IMR-90 (cell line): Measurements from ENCODE around the gene N4BP2L1. TPM values are rescaled to one million over a fixed set of nuclear protein-coding genes. Genes with fewer than 3 reads are reported as not detected.

Source experiments
- ATAC-seq: fragments of 200-7000 bp; cut with Tn5 transposase; 2 replicates; pipeline ENCODE4 v1.9.1; 2020; ENCODE audit warnings: low read depth, mild to moderate bottlenecking, moderate library complexity
- BruUV-seq: library from RNA; stranded (reverse); fragments of 400-500 nt; replicated peaks from 2 replicates; lab custom pipeline; 2021; lab: Mats Ljungman, UMichigan
- CTCF ChIA-PET: fragments of 300-600 bp; formaldehyde crosslinking; extraction: SDS; loops from one replicate; lab custom pipeline; 2021; ENCODE audit warnings: antibody characterized with exemption; lab: Yijun Ruan, JAX
- POLR2A ChIA-PET: fragments of 300-600 bp; sonication (Branson Sonifier 250); formaldehyde crosslinking; loops from one replicate; lab custom pipeline; 2022; ENCODE audit warnings: antibody characterized with exemption; ENCODE audit not compliant: unreplicated experiment; lab: Charles Lee
- DNase-seq: peaks from one replicate; pipeline ENCODE4 v3.0.0; 2013
- H2AFZ ChIP-seq: replicated peaks from 2 replicates; pipeline ENCODE3; 2013; ENCODE audit warnings: low read length, mild to moderate bottlenecking; ENCODE audit not compliant: poor library complexity
- H2AK5ac ChIP-seq: 2 replicates; pipeline ENCODE4 v1.6.1; 2013; ENCODE audit warnings: low read depth, low read length, inconsistent platforms
- H2AK9ac ChIP-seq: replicated peaks from 2 replicates; pipeline ENCODE3; 2013; ENCODE audit warnings: mild to moderate bottlenecking, low read depth, low read length, moderate library complexity; ENCODE audit not compliant: poor library complexity
- H2BK120ac ChIP-seq: 2 replicates; pipeline ENCODE4 v1.6.1; 2013; ENCODE audit warnings: low read depth, low read length, inconsistent platforms
- H2BK15ac ChIP-seq: 3 replicates; pipeline ENCODE4 v1.6.1; 2013; ENCODE audit warnings: low read depth, low read length, inconsistent platforms
- H2BK20ac ChIP-seq: 2 replicates; pipeline ENCODE4 v1.6.1; 2013; ENCODE audit warnings: low read depth, mild to moderate bottlenecking, inconsistent platforms, low read length, moderate library complexity
- H2BK5ac ChIP-seq: 2 replicates; pipeline ENCODE4 v1.6.1; 2013; ENCODE audit warnings: mild to moderate bottlenecking, low read depth, low read length, inconsistent platforms; ENCODE audit not compliant: poor library complexity, severe bottlenecking
- H3K14ac ChIP-seq: replicated peaks from 2 replicates; pipeline ENCODE4 v1.6.1; 2013; ENCODE audit warnings: low read depth, low read length, inconsistent platforms
- H3K18ac ChIP-seq: 2 replicates; pipeline ENCODE4 v1.6.1; 2013; ENCODE audit warnings: low read depth, low read length, control low read depth
- H3K23ac ChIP-seq: 2 replicates; pipeline ENCODE4 v1.6.1; 2013; ENCODE audit warnings: low read depth, low read length, inconsistent platforms
- H3K27ac ChIP-seq: 2 replicates; pipeline ENCODE4 v1.5.1; 2013; ENCODE audit warnings: mild to moderate bottlenecking, control low read depth, low read length; ENCODE audit not compliant: insufficient read depth
- H3K27me3 ChIP-seq: 2 replicates; pipeline ENCODE4 v1.6.1; 2013; ENCODE audit warnings: low read length; ENCODE audit not compliant: control insufficient read depth, insufficient read depth
- H3K36me3 ChIP-seq: 2 replicates; pipeline ENCODE4 v1.6.1; 2013; ENCODE audit warnings: low read length, mixed read lengths; ENCODE audit not compliant: control insufficient read depth, insufficient read depth
- H3K4ac ChIP-seq: 2 replicates; pipeline ENCODE4 v1.6.1; 2013; ENCODE audit warnings: low read depth, low read length, inconsistent platforms
- H3K4me1 ChIP-seq: 2 replicates; pipeline ENCODE4 v1.6.1; 2013; ENCODE audit warnings: low read length, mixed read lengths; ENCODE audit not compliant: control insufficient read depth, insufficient read depth
- H3K4me2 ChIP-seq: 2 replicates; pipeline ENCODE4 v1.6.1; 2013; ENCODE audit warnings: low read depth, mild to moderate bottlenecking, control low read depth, low read length, moderate library complexity
- H3K4me3 ChIP-seq: 2 replicates; pipeline ENCODE4 v1.5.1; 2013; ENCODE audit warnings: low read depth, mild to moderate bottlenecking, control low read depth, low read length, moderate library complexity; ENCODE audit not compliant: insufficient read depth
- H3K56ac ChIP-seq: 2 replicates; pipeline ENCODE4 v1.6.1; 2013; ENCODE audit warnings: low read length, inconsistent platforms; ENCODE audit not compliant: insufficient read depth; ENCODE audit errors: extremely low read depth
- H3K79me1 ChIP-seq, 2 experiments: 2 replicates each; pipeline ENCODE4 v1.6.1; 2013; ENCODE audit warnings: low read length in 2 of 2, inconsistent platforms in 1 of 2, low read depth in 1 of 2
- H3K9ac ChIP-seq: 2 replicates; pipeline ENCODE4 v1.6.1; 2013; ENCODE audit warnings: low read depth, low read length, control low read depth
- H3K9me1 ChIP-seq: 2 replicates; pipeline ENCODE4 v1.6.1; 2013; ENCODE audit warnings: low read length, inconsistent platforms; ENCODE audit not compliant: insufficient read depth
- H3K9me3 ChIP-seq: 2 replicates; pipeline ENCODE4 v1.6.1; 2013; ENCODE audit warnings: low read length; ENCODE audit not compliant: control insufficient read depth, insufficient read depth
- H4K20me1 ChIP-seq: 2 replicates; pipeline ENCODE4 v1.6.1; 2013; ENCODE audit warnings: low read length, inconsistent platforms; ENCODE audit not compliant: insufficient read depth
- H4K5ac ChIP-seq: 2 replicates; pipeline ENCODE4 v1.6.1; 2013; ENCODE audit warnings: mild to moderate bottlenecking, low read depth, low read length, control low read depth
- H4K8ac ChIP-seq, 2 experiments: 2 replicates each; pipeline ENCODE4 v1.6.1; 2013; ENCODE audit warnings: low read depth in 2 of 2, low read length in 2 of 2, control low read depth in 1 of 2, inconsistent platforms in 1 of 2
- H4K91ac ChIP-seq: 2 replicates; pipeline ENCODE4 v1.6.1; 2013; ENCODE audit warnings: low read depth, low read length, inconsistent platforms; ENCODE audit not compliant: insufficient read depth
- BHLHE40 ChIP-seq: fragments of 150-350 bp; IDR thresholded peaks from 2 replicates; pipeline ENCODE4 v1.6.1; 2016; ENCODE audit warnings: mild to moderate bottlenecking, low read depth, low read length
- CEBPB ChIP-seq: IDR thresholded peaks from 2 replicates; pipeline ENCODE4 v1.6.1; 2012; ENCODE audit warnings: low read depth, low read length, improper control_type of control experiment
- CHD1 ChIP-seq: IDR thresholded peaks from 2 replicates; pipeline ENCODE4 v1.6.1; 2012; ENCODE audit warnings: low read depth, low read length, improper control_type of control experiment
- CTCF ChIP-seq: conservative IDR thresholded peaks from 2 replicates; pipeline ENCODE4 v1.5.1; 2012; ENCODE audit warnings: mild to moderate bottlenecking, low read depth, low read length, improper control_type of control experiment
- ELK1 ChIP-seq: fragments of 150-350 bp; IDR thresholded peaks from 2 replicates; pipeline ENCODE4 v1.6.1; 2016; ENCODE audit warnings: low read depth, mild to moderate bottlenecking, low read length, moderate library complexity, borderline replicate concordance
- FOS ChIP-seq: fragments of 150-350 bp; IDR thresholded peaks from 2 replicates; pipeline ENCODE4 v1.6.1; 2016; ENCODE audit warnings: low read depth, low read length
- MAFK ChIP-seq: IDR thresholded peaks from 2 replicates; pipeline ENCODE4 v1.6.1; 2012; ENCODE audit warnings: low read depth, low read length, improper control_type of control experiment
- MAZ ChIP-seq: IDR thresholded peaks from 2 replicates; pipeline ENCODE4 v1.6.1; 2012; ENCODE audit warnings: low read depth, mild to moderate bottlenecking, low read length, improper control_type of control experiment, moderate library complexity, borderline replicate concordance
- MXI1 ChIP-seq: IDR thresholded peaks from 2 replicates; pipeline ENCODE4 v1.6.1; 2012; ENCODE audit warnings: low read depth, mild to moderate bottlenecking, low read length, moderate library complexity, borderline replicate concordance
- NFE2L2 ChIP-seq: fragments of 150-350 bp; IDR thresholded peaks from 2 replicates; pipeline ENCODE4 v1.6.1; 2016; ENCODE audit warnings: low read depth, mild to moderate bottlenecking, low read length
- POLR2A ChIP-seq: IDR thresholded peaks from 2 replicates; pipeline ENCODE4 v1.6.1; 2012; ENCODE audit warnings: mild to moderate bottlenecking, low read depth, low read length
- RAD21 ChIP-seq: IDR thresholded peaks from 2 replicates; pipeline ENCODE4 v1.6.1; 2012; ENCODE audit warnings: low read length, improper control_type of control experiment
- RCOR1 ChIP-seq: IDR thresholded peaks from 2 replicates; pipeline ENCODE4 v1.6.1; 2012; ENCODE audit warnings: mild to moderate bottlenecking, low read length, improper control_type of control experiment; ENCODE audit not compliant: insufficient replicate concordance
- RFX5 ChIP-seq: IDR thresholded peaks from 2 replicates; pipeline ENCODE4 v1.8.0; 2012; ENCODE audit warnings: low read depth, mild to moderate bottlenecking, low read length, moderate library complexity
- SMC3 ChIP-seq: fragments of 150-350 bp; IDR thresholded peaks from 2 replicates; pipeline ENCODE4 v1.6.1; 2016; ENCODE audit warnings: low read depth, mild to moderate bottlenecking, antibody characterized with exemption, low read length, moderate library complexity
- USF2 ChIP-seq: fragments of 150-350 bp; IDR thresholded peaks from 2 replicates; pipeline ENCODE4 v1.6.1; 2017; ENCODE audit warnings: mild to moderate bottlenecking, antibody characterized with exemption, low read length, low read depth
- WGBS, 2 experiments: methylation state at CpG; one replicate each; pipeline versions ENCODE4 v1.1.5 to v1.1.7; 2013; ENCODE audit warnings: missing lambda C conversion rate in 2 of 2; ENCODE audit not compliant: insufficient read length in 1 of 2; ENCODE audit errors: extremely low coverage in 2 of 2; 5-methylcytosine and 5-hydroxymethylcytosine counted together
- dilution Hi-C: fragments of 300-500 bp; cut with HindIII; formaldehyde crosslinking; loops from one replicate; pipeline ENCODE4 v1.14.3; 2018; ENCODE audit warnings: low sequenced_read_pairs; ENCODE audit not compliant: unreplicated experiment
- in situ Hi-C: fragments of 300-500 bp; cut with MboI; formaldehyde crosslinking; loops from 3 replicates; pipeline ENCODE4 v1.14.3; 2019; ENCODE audit warnings: low sequenced_read_pairs, inconsistent platforms, mixed read lengths
- intact Hi-C: fragments of 100-400 bp; cut with micrococcal nuclease; formaldehyde crosslinking; loops from 2 replicates; pipeline ENCODE4 v1.10.0; 2022
- polyA plus RNA-seq, 3 experiments: library from polyadenylated mRNA; depleted of rRNA; stranded (reverse); fragments of >200 nt; gene quantifications; 2 replicates each; pipeline ENCODE4 v1.2.3, GENCODE V29; 2012; ENCODE audit warnings: low replicate concordance in 1 of 3
- total RNA-seq: library from RNA; depleted of rRNA; stranded (reverse); fragments of >200 nt; gene quantifications from 2 replicates; pipeline ENCODE4 v1.2.3, GENCODE V29; 2012

The N4BP2L1 gene
- total and polyA plus RNA-seq, 2 of the 4 experiments (the other 2 are of a cell fraction) = 0.18 to 0.46 TPM

GRCh38 chr13:32378012-32378411, 49.9 kb downstream of the N4BP2L1 start:
- Histone ChIP-seq H3K18ac (no peak overlapping the region), H4K20me1 (no peaks in the 10 kb centered on the region), H4K8ac (no peak overlapping the region), H2AK9ac (no peak overlapping the region), H3K9ac (no peak overlapping the region), H3K4me1 (no peaks in the 10 kb centered on the region), H3K4me3 (no peak overlapping the region), H2BK5ac (no peak overlapping the region), H3K14ac (no peak overlapping the region), H2BK20ac (no peak overlapping the region), H3K9me3 (no peaks in the 10 kb centered on the region), H3K27ac (no peak overlapping the region), H2AFZ (no peak overlapping the region), H2AK5ac (no peak overlapping the region), H3K27me3 (no peaks in the 10 kb centered on the region), H3K79me1 (no peaks in the 10 kb centered on the region; a peak in 1 of 4 replicates), H4K91ac (no peak overlapping the region), H3K23ac (no peak overlapping the region), H3K36me3 (peaks cover 2% of the 10 kb centered on the region; the same call in 1 of the 2 replicates), H3K9me1 (no peaks in the 10 kb centered on the region), H3K4me2 (no peak overlapping the region), H2BK15ac (no peak overlapping the region), H4K5ac (no peak overlapping the region), H2BK120ac (no peak overlapping the region), H3K56ac (no peak overlapping the region), H3K4ac (no peak overlapping the region)
- ChIA-PET POLR2A (no interaction called here), CTCF (interaction anchor here (0.6 to 1.1 kb wide), 2 partner anchors 74 to 86 kb away, joined by 3 read pairs; no protein-coding TSS in a partner anchor)
- no TSS peak for BruUV-seq
- DNase-seq (no peak), ATAC-seq (no peak)
- in situ Hi-C loops = no loop called here
- intact Hi-C loops = loop anchor here (5.0 kb wide), 1 partner anchor 274 kb away; no protein-coding TSS in a partner anchor
- TF ChIP-seq FOS (no peak), BHLHE40 (no peak), RCOR1 (no peak), MAZ (no peak), MXI1 (no peak), USF2 (no peak), SMC3 (no peak), CHD1 (no peak), RAD21 (no peak), ELK1 (no peak), RFX5 (no peak), POLR2A (no peak), MAFK (no peak), NFE2L2 (no peak), CTCF (no peak), CEBPB (no peak)
- WGBS, 2 experiments = no CpG with 5 or more reads among the region's 1 CpG
- dilution Hi-C loops = no loop called here
